Measurements from ENCODE around the gene PLBD1.

Gene PLBD1

DNA sequence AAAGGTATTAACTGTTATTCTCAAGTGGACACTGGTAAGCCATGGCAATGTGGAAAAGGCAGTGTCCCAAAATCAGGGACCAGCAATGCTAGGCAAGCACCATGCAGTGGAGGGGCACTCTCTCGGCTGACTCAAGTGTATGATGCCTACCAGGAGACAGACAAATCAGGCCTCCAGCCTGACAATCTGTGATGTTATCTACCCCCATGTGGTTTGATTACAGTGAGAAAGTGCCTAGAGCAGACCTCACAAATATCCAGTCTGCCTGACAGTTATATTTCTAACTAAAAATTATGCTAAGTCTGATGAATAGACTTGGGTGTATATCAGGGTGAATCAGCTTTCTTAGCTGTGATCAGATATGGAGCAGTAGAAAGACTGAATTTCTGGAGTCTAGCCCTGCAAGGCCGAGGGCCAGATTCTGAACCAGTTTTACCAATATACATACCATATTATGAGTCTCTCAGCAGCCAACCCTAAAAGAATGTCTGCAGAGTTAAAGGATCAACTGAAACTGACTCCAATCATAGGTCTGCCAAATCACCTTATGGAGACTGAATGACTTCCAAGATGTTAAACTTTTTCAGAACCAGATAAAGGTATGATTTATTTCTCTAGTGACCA, 3.2 kb downstream of the PLBD1 start:
- DNase-seq = no peak

GRCh38 chr12:14563046-14563445, 4.6 kb downstream of the PLBD1 start:
- DNase-seq = no peak

GRCh38 chr12:14562279-14562678, 5.4 kb downstream of the PLBD1 start:
- DNase-seq = no peak

DNA sequence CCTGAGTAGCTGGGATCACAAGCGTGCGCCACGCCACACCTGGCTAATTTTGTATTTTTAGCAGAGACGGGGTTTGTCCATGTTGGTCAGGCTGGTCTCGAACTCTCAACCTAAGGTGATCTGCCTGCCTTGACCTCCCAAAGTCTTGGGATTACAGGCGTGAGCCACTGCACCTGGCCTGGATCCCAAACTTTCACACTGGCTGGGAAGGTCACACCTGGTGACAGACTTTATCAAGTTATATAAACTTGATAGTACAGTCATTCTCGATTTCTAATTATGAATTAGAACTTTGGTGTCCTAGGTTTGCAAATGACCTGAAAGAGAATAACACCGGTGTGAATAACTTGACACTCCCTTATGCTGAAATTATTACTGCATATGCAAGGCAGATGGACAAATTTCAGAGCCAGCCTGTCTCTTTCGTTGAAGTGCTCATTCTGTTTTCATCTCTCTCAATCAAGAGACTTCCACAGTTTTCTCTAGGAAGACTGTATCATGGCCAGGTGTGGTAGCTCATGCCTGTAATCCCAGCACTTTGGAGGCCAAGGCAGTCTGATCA, 5.9 kb downstream of the PLBD1 start:
- no peak for DNase-seq

DNA sequence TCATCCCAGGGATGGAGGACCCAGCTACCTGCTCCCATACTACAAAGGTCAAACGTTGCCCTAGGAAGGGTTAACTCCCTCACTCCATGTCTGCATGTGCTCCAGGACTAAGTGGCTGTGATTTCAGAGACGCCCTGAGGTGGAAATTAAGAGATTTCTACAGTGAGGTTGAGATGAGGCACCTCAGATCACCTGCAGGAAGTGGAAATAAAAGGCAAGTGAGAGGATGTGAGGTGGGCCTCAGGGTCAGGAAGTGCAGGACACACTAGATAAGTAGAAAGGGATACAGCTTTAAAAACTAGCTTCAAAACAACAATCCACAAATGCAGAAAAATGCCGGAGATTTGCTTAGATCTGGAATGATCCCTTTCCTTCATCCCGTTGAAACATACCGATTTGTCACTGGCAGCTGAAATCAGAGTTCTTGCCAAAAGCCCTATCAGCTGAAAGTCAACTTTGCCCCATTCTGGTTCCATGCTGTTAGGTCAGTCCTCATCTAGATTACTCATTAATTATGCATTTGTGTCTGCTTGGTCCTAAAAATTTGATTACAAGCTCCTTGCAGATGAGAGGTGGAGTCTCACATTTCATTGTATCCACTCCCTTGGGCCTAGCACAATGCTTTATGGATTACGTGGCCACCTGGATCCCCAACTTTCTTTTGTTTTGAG, 6.6 kb downstream of the PLBD1 start:
- no peak for DNase-seq

DNA sequence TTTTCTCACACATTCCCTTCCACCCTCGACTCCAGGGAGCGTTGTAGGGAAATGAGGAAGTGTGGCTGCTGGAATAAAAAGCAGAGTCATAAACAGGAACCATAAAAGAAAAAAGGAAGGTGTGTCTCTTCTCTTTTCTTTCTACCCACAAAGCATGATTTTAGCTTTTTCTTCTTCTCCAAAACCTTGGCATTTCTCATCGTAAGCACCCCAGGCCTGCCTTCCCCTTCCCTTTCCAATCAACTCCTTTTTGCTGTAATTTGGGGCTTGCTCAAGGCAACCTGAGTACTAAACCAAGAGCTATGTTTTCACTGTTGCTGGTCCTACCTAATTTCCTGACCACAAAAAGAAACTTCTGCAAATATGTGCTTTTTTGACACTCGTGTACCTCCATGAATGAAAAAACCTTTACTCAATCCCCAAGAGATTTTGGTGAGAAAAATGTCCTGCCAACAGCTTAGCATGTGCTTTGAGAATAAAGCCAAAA, 9.2 kb downstream of the PLBD1 start:
- DNase-seq = no peak

DNA sequence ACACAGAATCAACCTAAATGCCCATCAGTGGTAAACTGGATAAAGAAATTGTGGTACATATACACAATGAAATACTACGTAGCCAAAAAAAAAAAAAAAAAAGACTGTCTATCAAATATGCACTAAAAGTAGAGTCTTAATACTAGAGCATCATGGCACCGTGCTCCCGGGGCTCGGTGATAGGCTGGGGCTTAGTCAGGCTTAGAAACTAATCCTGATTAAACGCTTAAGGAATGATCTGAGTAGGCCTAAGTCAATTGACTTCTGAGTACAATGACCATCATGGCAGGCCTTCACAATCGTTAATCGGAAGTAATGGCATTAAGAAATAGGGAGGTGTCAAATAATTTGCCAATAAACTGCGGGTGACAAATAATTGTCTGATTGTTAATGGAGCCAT, 9.7 kb downstream of the PLBD1 start:
- DNase-seq = no peak

GRCh38 chr12:14554281-14555007, 13.2 kb downstream of the PLBD1 start:
- DNase-seq = no peak

DNA sequence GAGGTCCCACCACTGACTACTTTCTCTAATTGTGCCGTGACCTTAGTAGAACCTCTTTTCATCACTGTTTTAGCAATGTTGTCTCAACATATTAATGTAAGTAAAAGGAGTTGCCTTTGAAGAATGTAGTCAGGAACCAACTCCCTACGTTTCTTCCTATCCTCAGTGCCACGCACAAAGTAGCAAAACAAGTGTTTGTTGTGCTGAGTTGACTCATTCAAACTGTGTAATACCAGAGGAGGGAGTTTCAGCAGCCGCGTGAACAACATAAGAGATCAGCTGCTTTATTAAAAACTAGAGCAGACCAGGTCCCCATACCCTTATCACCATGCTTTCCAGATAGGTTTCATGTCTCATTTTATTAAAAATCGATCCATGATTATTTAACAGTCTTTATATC, 19.1 kb downstream of the PLBD1 start:
- no peak for DNase-seq

GRCh38 chr12:14547571-14547970, 20.1 kb downstream of the PLBD1 start:
- DNase-seq = no peak

GRCh38 chr12:14545144-14546124, 22.2 kb downstream of the PLBD1 start:
- DNase-seq = no peak

GRCh38 chr12:14540801-14541462, 26.8 kb downstream of the PLBD1 start:
- no peak for DNase-seq

GRCh38 chr12:14537088-14537487, 30.6 kb downstream of the PLBD1 start:
- DNase-seq = no peak

GRCh38 chr12:14532152-14532551, 35.5 kb downstream of the PLBD1 start:
- DNase-seq = no peak

- no peak for DNase-seq
These were observed 41.7 kb downstream of the PLBD1 start for GRCh38 chr12:14525964-14526363.

DNA sequence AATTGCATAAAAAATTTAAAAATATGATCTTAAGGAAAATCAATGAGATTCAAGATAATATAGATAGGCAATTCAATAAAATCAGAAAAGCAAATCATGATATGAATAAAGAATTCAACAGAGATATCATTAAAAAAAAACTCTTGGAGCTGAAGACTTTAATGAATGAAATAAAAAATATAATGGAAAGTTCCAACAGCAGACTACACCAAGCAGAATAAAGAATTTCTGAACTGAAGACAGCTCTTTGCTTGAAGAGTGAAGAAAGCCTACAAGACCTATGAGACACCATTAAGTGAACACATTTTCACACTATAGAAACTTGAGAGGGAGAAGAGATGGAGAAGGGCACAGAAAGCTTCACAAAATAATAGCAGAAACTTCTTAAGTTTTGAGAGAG, 45.9 kb downstream of the PLBD1 start:
- DNase-seq = no peak

- DNase-seq = no peak
These were observed 52.7 kb downstream of the PLBD1 start for GRCh38 chr12:14514946-14515345.

GRCh38 chr12:14514154-14514842, 53.4 kb downstream of the PLBD1 start:
- DNase-seq = no peak

GRCh38 chr12:14510574-14510973, 57.1 kb downstream of the PLBD1 start:
- DNase-seq = no peak

- DNase-seq = no peak
These were observed 61.8 kb downstream of the PLBD1 start for GRCh38 chr12:14505626-14506596.
